Amniotic epithelial cell (primary cell): ENCODE results near the gene HCN3.
"Not testable (repeated sequence)": the region's sequence is repeated elsewhere in the genome, so short reads cannot be mapped to it uniquely, and the experiment has no call there.

Experiments used
- DNase-seq: peaks from one replicate; pipeline ENCODE4 v3.0.0-alpha.2; 2010; ENCODE audit warnings: low read depth

HCN3 gene

DNA sequence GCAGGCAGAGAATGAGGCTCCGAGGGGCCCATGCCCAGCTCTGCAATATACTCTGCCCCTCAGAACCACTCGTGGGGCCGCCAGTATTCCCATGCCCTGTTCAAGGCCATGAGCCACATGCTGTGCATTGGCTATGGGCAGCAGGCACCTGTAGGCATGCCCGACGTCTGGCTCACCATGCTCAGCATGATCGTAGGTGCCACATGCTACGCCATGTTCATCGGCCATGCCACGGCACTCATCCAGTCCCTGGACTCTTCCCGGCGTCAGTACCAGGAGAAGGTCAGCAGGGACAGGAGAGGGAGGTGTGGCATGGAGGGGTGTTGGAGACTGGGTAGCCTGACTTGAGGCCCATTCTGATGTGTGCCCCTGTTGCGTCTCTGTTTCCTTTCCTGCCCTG, 7.2 kb downstream of the HCN3 start:
- no peak for DNase-seq

DNA sequence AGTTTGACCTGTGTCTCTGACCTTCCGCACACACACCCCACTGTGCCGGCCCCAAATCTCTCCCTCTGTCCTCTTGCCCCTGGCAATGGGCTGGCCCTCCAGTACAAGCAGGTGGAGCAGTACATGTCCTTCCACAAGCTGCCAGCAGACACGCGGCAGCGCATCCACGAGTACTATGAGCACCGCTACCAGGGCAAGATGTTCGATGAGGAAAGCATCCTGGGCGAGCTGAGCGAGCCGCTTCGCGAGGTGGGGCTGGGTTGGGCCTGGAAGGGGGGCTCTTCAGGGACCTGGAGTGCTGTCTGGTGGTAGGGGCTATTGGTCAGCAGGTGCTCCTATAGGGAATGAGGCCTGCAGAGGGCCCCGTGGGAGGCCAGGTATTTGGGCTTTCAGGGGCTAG, 7.8 kb downstream of the HCN3 start:
- no peak for DNase-seq

DNA sequence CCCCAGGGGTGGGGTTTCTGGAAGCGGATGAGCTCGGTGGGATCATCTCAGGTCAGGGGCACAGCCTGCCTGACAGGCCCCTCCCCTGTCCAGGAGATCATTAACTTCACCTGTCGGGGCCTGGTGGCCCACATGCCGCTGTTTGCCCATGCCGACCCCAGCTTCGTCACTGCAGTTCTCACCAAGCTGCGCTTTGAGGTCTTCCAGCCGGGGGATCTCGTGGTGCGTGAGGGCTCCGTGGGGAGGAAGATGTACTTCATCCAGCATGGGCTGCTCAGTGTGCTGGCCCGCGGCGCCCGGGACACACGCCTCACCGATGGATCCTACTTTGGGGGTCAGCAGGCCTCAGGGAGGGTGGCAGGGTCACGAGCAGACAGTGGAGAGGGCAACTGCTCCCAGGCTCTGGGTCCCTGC, 8.4 kb downstream of the HCN3 start:
- no peak for DNase-seq

DNA sequence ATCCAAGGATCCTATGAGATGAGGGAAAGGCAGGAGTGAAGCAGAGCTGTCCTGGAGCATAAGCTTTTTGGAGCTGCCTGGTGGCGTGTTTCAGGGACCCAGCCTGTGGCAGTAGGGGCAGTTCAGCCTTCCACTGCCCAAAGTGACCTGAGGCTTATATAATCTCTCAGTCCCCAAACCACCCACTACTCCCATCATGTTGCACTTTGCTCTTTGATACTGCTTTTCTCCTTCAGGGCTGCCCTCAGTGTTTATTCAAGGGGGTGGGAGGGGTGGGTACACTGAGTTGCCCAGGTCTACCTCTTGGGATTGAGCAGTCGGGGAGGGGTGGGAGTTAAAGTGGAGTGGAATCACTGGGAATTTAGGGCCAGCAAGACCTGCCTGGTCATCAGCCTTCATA, 9.3 kb downstream of the HCN3 start:
- DNase-seq, result no peak

DNA sequence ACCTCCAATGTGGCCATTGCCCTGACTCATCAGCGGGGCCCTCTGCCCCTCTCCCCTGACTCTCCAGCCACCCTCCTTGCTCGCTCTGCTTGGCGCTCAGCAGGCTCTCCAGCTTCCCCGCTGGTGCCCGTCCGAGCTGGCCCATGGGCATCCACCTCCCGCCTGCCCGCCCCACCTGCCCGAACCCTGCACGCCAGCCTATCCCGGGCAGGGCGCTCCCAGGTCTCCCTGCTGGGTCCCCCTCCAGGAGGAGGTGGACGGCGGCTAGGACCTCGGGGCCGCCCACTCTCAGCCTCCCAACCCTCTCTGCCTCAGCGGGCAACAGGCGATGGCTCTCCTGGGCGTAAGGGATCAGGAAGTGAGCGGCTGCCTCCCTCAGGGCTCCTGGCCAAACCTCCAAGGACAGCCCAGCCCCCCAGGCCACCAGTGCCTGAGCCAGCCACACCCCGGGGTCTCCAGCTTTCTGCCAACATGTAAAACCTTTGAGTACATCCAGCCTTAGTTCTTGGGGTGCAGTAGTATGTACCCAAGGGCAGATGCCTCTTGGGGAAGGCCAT, 10.8 kb downstream of the HCN3 start:
- no peak for DNase-seq

DNA sequence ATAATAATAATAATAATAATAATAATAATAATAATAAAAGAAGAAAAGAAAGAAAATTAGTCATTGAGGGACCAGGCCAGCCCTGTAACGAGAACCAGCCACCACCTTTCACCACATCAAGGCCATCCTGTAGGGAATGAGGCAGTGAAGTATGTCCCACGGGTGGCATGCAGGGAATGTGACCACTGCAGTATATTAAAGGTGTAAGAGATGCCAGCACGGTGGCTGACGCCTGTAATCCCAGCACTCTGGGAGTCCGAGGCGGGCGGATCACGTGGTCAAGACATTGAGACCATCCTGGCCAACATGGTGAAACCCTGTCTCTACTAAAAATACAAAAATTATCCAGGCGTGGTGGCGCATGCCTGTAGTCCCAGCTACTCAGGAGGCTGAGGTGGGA, 13.7 kb downstream of the HCN3 start:
- DNase-seq, result not testable (repeated sequence)

DNA sequence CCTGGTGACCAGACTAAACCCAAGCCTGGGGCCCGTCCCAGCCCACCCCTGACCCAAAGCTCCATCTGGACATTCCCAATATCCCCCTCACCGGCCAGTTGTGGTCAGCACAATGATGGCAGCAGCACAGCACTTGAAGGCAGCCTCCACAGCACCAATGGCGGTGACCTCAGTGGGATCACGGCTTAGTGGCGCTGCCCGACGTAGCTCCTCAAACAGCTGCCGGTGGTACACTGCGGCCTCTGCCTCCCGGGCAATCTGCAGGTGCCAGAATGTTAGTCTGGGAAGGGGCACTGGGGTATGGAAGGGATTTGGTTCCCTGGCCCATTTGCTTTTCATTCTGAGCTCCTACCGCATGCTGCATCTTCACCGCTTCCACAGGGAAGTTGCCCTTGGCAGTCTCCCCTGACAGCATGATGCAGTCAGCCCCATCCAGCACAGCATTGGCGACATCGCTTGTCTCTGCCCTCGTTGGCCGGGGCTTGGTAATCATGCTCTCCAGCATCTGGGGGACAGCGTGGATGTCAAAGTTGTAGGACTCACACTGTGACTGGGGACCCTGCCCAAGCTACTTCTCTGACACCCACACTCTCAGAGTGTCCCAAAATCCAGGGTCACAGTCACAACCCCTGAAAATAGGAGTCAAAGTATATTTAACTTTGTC, 16.0 kb downstream of the HCN3 start:
- no peak for DNase-seq

DNA sequence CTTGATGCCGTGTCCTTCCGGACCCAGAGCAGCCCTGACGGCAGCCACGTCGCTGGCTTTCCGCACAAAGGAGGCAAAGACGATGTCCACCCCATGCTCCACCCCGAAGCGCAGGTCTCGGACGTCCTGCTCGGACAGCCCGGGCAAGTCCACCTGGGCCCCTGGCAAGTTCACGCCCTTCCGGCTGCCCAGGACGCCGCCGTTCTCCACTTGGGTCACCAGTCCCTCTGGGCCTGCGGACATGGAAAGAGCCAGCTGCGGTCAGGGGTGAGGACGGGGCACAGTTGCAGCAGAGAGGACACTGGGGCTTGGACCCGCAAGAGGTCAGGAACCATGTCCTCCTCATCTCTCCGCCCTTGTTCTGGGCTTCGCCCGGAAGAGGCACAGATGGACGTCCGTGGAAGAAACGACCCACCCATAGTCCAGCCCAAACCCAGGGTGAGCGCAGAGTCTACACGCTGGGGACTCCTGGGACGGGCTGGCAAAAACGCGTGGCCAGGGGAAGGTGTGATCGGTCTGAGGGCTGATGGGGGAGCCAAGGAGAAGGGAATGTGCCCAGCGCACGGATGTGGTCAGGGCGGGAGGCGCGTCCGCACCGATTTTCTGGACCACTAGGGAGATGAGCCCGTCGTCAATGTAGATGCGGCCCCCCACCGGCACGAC, 17.4 kb downstream of the HCN3 start:
- DNase-seq, result no peak

DNA sequence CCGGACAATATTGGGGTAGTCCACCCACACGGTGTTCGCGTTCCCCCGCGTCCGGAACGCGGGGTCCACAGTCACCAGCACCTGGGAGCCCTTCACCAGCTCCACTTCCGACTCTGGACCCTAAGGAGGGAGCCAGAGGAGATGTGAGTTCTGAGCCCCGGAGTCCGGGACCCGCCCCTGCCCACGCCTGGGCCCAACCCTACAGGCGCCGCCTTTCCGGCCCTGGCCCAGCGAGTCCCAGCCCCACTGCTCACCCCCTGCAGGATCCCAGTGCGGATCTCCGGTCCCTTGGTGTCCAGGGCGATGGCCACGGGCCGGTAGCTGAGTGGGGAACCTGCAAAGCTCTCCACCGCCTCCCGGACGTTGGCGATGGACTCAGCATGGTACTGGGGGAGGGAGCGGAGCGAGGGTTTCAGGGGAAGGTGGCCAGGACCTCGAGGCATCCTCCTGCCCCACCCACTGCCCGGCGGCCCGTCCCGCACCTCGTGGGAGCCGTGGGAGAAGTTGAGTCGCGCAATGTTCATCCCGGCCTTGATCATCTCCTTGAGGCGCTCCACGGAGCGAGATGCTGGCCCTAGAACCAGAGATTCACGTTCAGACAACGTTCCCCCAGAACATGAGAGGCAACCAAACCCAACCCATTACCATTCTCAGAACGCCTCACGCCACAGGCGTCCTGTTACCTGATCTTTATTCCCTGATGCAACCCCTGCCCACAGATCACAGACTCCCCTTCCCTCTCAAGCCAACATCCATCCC, 18.1 kb downstream of the HCN3 start:
- no peak for DNase-seq

DNA sequence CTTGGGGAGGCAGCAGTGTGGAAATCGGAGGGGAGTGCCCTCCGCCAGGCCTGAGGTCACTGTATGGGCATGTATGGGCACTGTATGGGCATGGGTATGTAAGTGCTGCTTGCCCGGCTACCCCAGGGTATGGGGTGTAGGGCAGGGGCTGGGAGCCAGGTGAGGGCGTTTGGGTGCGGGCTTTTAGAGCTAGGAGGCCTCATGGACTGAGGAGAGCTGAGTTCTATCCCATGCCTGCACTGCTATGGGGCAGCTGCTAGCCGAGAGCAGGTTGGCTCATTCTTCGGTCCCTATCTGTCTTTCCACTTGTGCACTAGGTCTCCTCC, 18.6 kb downstream of the HCN3 start:
- no peak for DNase-seq

DNA sequence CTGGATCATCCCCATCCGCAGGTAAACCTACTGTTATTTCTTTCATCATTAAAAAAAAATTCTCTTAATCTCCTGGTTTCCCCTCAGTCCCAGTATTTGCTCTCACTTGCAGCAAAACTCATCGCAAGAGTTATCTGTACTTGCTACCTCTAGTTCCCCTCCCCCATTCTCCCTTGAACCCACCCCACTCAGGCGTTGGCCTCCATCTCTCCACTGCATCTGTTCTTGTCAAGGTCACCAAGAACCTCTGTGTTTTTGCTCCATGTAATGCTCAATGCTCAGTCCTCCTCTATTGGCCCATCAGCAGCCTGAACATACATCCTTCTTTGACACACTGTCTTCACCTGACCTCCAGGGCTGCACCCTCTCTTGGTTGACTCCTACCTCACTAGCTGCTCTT, 19.4 kb downstream of the HCN3 start:
- DNase-seq, result no peak

DNA sequence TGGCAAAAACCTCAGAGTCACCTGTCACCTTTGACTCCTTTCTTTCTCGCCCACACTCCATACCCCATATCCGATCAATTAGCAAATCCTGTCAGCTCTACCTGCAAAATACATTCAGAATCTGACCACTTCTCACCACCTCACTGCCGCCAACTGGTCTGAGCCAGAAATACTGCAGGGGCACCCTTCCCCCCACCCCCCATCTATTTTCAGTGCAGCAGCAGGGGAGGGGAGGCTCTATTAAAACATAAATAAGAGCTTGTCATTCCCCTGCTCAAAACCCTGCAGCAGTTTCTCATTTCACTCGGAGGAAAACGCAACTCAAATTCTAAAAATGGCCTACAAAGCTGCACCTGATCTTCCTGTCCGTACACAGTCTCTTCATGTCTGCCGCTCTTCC, 20.1 kb downstream of the HCN3 start:
- no peak for DNase-seq

DNA sequence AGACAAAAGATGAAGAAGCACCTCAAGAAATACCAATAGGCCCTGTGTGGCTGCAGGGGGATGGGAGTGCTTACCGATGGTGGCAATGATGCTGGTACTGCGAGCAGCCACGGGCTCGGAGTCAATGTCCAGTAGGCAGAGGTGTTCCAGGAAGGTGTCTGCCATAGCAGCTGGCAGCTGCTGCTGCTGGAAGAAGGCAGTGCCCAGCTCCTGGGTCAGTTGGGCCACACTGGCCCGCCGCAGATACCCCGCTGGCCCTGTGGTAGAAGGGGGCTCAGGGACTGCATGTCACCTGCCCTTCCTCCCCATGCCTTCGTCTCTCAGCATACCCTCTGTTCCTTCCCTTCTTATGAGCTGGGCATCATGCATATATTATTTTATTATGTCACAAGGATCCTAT, 22.8 kb downstream of the HCN3 start:
- no peak for DNase-seq

DNA sequence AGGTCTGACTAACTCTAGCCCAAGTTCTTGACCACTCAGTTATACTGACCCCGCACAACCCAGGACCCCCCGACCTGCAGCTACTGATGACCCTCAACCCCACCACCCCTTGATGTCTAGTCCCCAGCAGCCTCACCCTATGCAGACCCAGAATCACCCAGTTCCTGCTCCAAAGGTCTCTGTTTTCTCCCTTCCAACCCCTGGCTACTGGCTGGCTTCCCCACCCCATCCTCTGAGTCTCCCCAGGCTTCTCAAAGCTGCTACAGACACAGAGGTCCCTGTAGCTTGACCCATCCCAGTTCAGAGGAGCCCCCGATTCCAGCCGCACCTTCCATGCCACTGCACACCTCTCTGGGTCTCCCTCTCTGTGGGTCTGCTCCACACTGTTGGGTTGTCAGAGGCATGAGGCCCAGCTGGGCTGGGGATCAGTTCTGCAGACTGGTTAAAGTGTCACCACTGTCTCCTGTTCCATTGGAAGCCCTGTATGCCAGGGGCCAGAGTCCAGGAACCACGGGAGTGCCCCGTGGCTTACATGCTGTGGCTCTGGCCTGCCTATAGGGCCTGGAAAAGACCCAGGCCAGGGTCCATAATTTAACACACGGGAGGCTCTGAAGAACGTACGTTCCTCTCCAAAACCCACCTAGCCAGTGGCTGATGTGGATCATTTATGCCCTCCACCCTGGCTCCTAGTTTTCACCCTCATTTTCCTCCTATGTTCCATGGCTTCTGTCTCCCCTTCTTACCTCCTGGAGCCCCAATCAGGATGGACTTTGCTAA, 23.5 kb downstream of the HCN3 start:
- DNase-seq, result no peak

DNA sequence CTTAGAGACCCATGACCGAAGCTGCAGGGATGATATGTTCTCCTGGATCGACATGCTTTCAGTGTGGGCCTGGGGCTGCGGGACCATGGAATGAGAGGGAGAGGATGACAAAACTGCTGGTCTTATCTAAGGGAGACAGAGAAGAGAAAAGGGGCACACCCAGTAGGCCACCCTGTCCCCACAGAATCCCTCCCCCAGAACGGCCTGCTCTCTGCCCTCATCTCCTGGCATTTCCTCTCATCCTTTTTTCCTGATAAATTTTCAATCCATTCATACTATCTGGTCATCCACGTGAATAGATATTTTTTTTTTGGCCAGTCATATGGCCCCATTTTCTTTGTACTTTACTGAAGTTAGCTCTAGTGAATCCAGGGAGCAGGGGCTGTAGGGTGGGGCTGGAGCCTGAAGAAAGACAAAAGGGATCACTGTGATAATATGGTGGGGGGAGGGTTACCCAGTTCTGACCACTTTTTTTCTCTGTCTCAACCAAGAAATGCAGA, 24.1 kb downstream of the HCN3 start, which contains the start of gene PKLR:
PKLR (minus strand) TSS at position 97 of the 500 bp plus-strand sequence; CDS start at position 54, 43 bp downstream.
- no peak for DNase-seq

DNA sequence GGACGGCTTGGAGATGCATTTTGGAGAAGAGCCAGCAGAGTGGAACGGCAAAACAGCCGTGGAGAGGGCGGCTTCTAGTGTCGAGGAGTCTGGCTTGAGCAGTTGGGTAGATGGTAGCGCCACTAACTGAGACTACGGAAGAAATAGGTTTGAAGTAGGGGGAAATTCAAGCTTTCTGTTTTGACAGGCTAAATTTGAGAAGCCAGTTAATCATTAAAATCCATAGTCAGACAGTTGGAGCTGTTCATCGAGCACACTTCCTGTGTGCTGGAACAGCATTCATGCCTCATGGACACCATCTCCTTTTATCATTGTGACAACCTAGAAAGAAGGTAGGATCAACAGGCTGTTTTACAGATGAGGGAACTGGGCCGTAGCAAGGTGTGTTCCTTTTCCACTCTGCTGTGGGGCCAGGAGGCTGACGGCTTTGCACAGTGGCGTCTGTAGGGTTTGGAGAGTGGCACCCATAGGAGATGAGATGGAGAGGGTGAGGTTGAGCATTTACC, 27.3 kb downstream of the HCN3 start:
- DNase-seq, result no peak

DNA sequence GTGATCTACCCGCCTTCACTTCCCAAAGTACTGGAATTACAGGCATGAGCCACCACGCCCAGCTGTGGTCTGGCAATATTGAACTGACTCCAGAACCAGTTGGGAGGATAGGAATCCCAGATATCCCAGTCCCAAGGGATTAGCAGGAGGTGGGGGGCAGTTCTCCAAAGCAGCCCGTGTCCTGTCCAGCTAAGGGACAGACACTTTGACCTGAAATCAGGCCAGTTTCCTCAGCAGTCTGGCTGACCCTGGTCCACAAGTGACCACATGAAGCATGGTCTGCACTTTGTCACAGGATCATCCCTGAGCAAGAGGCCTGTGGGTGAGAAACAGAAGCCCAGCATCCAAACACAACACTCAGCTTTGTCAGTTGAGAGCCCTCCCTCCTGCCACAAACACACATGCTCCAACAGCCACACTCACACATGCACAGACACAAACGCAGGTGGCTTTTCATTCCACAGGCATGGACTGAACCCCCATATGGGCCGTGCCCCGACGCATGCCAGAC, 28.7 kb downstream of the HCN3 start:
- no peak for DNase-seq

DNA sequence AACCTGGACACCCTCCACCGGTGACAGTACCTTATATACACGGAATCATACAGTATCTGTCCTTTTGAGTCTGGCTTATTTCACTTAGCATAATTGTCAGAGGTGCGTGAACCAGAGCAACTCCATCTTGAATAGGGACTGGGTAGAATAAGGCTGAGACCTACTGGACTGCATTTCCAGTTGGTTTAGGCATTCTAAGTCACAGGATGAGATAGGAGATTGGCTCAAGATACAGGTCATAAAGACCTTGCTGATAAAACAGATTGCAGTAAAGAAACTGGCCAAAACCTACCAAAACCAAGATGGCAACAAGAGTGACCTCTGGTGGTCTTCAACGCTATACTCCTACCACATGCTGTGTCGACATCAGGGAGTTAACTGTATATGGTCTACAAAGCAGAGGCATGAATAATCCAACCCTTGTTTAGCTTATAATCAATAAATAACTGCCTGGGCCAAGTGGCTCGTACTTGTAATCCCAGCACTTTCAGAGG, 30.0 kb downstream of the HCN3 start:
- peak; percentile 72 for DNase-seq

DNA sequence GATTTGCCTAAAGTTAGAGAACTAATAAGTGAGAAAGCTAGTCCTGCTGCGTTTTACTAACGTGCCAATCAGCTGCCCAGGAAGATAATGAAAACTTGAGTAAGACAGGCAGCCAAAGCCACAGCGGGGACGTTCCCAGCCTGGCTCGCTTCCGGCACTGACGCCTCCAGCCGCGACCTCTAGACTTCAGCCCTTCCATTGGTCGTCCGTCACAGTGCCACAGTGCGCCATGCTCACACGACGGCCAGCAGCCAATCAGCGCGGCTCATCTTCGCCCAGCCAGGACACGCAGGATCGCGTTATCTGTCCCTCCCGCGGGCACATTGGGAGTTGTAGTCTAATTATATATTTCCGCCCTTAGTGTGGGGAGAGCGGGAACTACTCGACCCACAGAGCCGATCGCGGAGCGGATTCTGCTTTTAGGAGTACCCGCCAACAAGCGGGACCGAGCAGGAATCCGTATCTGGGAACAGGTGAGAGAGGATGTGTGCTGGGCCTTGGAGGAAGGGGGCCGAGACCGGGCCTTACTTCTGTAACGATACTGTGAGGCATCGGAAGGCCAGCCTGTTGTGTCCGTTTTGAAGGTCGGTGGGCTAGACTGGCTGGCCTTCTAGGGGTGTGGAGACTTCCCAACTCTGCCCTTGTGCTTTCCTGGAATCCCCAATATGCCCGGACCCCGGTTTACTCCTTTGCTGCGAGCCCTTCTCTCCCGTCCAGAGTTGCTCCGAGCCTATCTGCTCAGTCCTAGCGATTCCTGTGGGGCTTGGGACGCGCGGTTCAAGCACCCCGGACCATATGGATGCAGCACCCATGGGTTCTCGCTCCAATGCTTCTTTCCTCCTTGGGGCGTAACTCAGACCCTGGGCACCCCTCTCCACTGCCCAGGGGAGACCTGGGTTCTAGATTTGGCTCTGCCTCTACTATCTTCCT, 31.5 kb downstream of the HCN3 start, which contains the start of gene FDPS:
FDPS (plus strand) TSS at position 374 of the 930 bp plus-strand sequence. CDS start 924 bp downstream, outside the sequence.
- peak; percentile 99 for DNase-seq

DNA sequence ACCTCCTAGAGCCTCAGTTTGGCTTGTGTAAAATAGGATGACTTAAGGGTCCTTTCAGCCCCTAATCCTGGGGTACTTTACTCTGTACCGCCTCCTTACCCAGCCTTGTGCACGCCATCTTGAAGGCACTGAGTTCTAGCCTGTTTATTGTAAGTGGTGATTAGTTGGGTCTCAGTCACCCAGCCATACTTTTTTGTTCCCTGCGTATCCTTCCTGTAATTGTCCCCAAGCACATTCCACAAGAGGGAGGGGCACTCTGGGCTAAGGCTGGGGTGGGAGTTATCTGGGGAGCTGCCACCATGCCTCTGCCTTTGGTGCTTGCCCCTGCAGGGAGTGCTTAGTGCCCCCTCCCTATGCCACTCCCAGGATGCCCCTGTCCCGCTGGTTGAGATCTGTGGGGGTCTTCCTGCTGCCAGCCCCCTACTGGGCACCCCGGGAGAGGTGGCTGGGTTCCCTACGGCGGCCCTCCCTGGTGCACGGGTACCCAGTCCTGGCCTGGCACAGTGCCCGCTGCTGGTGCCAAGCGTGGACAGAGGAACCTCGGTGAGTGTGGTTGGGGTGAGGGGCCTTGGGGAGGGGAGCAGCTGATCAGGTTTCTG, 32.3 kb downstream of the HCN3 start:
- no peak for DNase-seq
